Activated CD8-positive, alpha-beta memory T cell treated with anti-CD3 and anti-CD28 coated beads, Interleukin-2, amount 50 U/mL, for 24 hours (primary cell): ENCODE measurements around the gene ENTPD8.

ENCODE experiments used
- DNase-seq: peaks from one replicate; pipeline ENCODE4 v3.0.0-alpha.2; 2020; ENCODE audit errors: extremely low read depth

ENTPD8 gene

GRCh38 chr9:137447722-137448601 is 6.8 kb upstream of the ENTPD8 start:
- no peak for DNase-seq

- no peak for DNase-seq
Measured at GRCh38 chr9:137446851-137447471, 5.8 kb upstream of the ENTPD8 start.

GRCh38 chr9:137445930-137446431 is 4.8 kb upstream of the ENTPD8 start:
- no peak for DNase-seq

- DNase-seq: peak; percentile 72
Measured at GRCh38 chr9:137445275-137445807, 4.2 kb upstream of the ENTPD8 start.

DNA sequence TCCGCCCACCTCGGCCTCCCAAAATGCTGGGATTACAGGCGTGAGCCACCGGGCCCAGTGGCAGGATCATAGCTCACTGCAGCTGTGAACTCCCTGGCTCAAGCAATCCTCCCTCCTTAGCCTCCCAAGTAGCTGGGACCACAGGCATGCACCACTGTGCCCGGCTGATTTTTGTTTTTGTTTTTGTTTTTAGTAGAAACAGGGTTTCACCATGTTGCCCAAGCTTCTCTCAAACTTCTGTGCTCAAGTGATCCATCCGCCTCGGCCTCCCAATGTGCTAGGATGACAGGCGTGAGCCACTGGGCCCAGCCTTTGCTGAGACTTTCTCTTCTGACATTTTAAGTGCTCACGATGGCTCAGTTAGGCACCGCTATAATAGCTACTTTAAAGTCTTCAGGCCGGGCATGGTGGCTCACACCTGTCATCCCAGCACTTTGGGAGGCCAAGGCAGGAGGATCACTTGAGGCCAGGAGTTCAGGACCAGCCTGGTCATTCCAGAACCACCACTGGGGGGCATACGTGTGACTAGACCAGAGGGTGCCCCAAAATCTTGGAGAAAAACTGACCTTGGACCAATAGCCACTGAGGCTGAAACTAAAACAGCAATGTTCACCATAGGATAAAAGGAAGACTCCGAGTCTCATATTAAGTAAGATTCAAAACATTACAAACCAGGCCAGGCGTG is 3.1 kb upstream of the ENTPD8 start:
- DNase-seq: no peak

GRCh38 chr9:137441935-137442321 is 771 bp upstream of the ENTPD8 start:
- DNase-seq: no peak

DNA sequence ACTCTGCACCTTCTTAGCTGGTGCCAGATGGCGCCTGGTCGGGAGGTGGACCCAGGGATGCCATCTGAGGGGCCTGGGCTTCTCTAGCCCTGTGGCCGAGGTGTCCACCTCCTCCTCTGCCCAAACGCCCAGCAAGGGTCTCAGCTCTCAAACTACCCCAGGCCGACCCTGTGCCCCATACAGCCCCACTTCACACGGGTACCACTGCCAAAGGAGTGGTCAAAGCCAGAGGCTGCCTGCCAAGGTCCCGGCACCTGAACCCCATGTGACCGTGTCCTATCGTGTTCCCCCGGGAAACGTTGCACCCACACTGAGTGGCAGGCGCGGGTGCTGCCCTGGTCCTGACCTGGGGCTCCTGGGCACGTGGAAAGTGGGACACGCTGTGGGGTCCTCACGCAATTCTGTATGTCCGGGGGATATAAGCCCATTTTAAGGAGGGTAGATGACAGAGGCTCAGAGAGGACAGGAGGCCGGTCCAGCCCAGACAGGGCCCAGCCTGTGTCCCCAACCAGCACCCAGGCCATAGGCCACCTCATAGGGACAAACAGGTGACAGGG is 1.9 kb downstream of the ENTPD8 start:
- DNase-seq: no peak

GRCh38 chr9:137438591-137439157 is 2.5 kb downstream of the ENTPD8 start:
- DNase-seq: no peak

DNA sequence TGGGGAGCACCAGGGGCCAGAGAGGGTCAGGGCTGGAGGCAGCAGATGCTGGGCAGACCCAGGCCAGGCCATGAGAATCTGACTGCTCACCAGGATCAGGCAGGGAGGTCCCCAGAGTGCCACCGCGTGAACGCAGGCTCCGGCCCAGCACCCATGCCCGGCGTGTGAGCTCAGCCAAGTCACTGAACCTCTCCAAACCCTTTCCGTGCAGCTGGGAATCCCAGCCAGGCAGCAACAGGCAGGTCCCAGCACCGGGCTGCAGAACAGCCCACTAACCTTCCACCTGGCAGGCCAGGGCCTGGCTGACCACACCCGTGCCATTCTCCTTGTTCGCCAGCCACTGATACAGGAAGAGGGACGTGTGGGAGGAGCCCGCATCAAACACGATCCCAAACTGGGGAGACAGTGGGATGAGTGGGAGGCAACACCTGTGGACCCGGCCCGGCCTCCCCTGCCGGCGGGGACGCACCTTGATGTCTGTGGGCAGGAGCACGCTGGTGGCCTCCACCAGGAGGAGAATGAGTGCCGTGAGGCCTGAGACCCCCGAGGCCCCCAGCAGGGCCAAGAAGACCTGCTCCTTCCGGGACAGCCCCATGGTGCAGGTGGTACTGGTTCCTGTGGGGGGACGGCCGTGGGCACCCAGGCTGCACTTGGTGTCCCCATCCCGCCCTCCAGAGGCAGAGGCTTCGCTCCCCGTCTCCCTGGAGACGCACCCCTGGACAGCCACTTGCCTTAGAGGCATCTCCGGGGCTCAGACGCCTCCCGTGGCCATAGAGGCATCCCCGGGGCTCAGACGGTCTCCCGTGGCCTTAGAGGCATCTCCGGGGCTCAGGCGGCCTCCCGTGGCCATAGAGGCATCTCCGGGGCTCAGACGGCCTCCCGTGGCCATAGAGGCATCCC is 3.2 kb downstream of the ENTPD8 start:
- DNase-seq: no peak

- DNase-seq: no peak
Measured at GRCh38 chr9:137436761-137437600, 4.2 kb downstream of the ENTPD8 start.

DNA sequence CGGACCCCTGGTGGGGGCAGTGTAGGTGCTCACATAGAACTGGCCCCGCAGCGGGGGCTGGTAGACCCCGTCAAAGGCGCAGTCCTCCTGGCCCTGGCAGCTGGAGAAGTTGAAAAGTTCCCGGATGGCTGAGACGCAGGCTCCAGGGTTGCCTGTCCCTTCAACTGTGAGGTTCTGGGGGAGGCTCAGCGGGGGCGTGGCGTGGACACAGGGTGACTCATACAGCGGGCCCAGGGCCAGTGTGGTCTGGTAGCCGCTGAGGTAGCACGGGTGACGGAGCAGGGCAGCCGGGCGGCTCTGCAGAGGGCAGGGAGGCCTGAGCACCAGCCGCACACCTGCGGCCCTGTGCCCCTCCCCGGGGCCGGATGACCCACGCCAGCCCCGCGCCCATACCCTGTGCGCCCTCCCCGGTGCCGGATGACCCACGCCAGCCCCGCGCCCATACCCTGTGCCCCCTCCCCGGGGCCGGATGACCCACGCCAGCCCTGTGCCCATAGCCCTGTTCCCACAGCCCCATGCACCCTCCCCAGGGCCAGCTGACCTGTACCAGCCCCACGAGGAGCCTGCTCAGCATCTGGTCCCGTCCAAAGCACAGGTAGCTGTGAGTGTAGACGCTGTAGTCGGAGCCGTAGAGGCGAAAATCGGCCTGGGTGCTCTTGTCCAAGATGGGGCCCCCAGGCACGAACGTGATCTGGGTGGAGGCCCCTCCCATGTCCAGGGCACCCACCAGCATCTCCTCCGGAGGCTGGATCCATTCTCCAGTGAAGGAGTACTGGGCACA is 5.0 kb downstream of the ENTPD8 start:
- no peak for DNase-seq

- DNase-seq: no peak
Measured at GRCh38 chr9:137435381-137435891, 5.7 kb downstream of the ENTPD8 start.

DNA sequence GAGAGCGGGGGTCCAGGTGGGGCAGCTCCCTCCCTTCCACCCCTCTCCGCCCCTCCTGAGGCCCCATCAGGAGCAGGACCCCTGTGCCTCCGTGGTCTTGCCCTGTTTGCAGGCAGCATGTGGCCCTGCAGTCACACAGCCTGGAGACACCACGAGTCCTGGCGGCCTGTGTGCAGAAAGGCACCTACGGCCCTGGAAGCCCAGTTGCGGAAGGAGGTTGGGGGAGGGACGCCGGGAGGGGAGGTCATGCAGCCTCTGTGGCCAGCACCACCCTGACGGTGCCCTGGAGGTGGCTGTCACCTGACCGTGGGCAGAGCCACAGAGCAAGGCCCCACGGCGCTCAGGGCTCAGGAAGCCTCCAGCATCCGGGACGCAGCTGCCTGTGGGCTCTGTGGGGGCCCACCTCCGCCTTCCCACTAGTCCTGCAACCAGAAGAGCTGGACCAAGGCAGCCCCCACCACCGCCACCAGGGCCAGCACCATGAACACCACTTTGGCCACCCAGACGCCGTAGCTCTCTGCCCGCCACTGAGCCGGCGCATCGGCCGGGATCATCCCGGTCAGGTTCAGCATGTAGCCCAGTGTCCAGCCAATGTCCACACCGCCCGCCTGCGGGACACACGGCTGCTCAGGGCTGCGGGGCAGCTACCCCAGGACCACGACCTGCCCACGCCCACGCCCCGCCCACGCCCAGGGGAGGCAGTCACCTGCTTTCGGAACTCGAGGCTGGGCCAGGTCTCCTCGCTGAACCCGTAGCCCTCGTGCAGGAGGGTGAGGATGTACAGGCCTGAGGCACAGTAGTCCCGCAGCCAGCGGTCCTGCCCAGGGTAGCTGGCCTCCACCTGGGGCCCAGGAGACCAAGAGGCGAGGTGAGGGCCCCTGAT is 6.4 kb downstream of the ENTPD8 start:
- DNase-seq: no peak

DNA sequence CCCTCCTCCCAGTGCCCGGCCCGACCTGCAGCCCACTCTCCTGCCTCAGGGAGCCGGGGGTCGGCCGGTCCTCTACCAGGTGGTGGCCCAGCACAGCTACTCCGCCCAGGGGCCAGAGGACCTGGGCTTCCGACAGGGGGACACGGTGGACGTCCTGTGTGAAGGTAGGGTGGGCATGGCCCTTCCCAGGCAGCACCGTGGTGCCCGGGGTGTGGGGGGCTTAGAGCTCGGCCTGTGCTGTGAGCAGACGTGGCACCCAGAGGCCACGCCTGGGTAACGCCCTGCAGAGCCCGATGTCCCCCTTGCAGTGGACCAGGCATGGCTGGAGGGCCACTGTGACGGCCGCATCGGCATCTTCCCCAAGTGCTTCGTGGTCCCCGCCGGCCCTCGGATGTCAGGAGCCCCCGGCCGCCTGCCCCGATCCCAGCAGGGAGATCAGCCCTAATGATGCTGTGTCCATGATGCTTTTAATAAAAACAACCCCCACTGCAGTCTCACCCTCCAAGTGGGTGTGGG is 7.2 kb downstream of the ENTPD8 start:
- no peak for DNase-seq

DNA sequence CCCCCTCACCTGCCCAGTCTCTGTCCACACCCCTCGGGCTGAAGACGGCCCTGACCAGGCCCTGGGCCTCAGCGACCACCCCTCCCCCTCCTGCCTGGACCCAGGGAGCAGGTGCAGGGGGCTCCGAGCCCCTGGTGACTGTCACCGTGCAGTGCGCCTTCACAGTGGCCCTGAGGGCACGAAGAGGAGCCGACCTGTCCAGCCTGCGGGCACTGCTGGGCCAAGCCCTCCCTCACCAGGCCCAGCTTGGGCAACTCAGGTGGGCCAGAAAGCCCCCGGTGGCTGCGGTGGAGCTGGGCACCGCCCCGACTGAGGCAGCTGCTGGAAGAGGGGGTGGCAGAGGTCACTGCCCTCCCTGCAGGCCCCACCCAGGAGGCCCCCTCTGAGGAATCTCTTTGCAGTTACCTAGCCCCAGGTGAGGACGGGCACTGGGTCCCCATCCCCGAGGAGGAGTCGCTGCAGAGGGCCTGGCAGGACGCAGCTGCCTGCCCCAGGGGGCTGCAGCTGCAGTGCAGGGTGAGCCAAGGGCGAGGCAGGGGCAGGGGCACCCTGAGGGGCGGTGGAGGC is 7.7 kb downstream of the ENTPD8 start:
- no peak for DNase-seq

GRCh38 chr9:137432687-137433348 is 8.3 kb downstream of the ENTPD8 start:
- DNase-seq: no peak
